Ascending aorta (tissue), 2 donors: ENCODE results near the gene CNTNAP2. TPM values are rescaled to one million over a fixed set of nuclear protein-coding genes. Genes with fewer than 3 reads are reported as not detected.

Experiments
- DNase-seq, 2 donors: peaks; one replicate each; pipeline ENCODE4 v3.0.0-alpha.2; 2019; ENCODE audit warnings: low spot score in 2 of 2
- H3K27ac ChIP-seq, 2 donors: fragments of 200-600 bp; sonication (generic); one replicate each; pipeline ENCODE4 v1.5.1; 2016 to 2017; ENCODE audit warnings: mild to moderate bottlenecking in 1 of 2
- H3K27me3 ChIP-seq: fragments of 200-600 bp; sonication (generic); one replicate; pipeline ENCODE4 v1.5.1; 2017
- H3K36me3 ChIP-seq, 2 donors: fragments of 200-600 bp; sonication (generic); one replicate each; pipeline ENCODE4 v1.5.1; 2016
- H3K4me1 ChIP-seq, 2 donors: fragments of 200-600 bp; sonication (generic); one replicate each; pipeline ENCODE4 v1.5.1; 2016 to 2017; ENCODE audit warnings: mild to moderate bottlenecking in 1 of 2
- H3K4me3 ChIP-seq, 2 donors: fragments of 200-600 bp; sonication (generic); one replicate each; pipeline ENCODE4 v1.5.1; 2016 to 2017; ENCODE audit warnings: mild to moderate bottlenecking in 1 of 2
- H3K9me3 ChIP-seq, 2 donors: fragments of 200-600 bp; sonication (generic); one replicate each; pipeline ENCODE4 v1.5.1; 2016
- intact Hi-C: fragments of 100-400 bp; cut with DNase I; formaldehyde crosslinking; loops from one replicate; pipeline ENCODE4 v1.15.1; 2023
- total RNA-seq: library from RNA; depleted of rRNA; stranded (reverse); fragments of >200 nt; gene quantifications from one replicate; pipeline ENCODE4 v1.1.0, GENCODE V29; 2016
- TF ChIP-seq, protein P1 (sequence below), 3 experiments: fragments of 200-600 bp in 2 of 3; fragments of 450-650 bp in 1 of 3; sonication (generic) in 2 of 3; IDR thresholded peaks; one replicate each; pipeline ENCODE4 v1.5.1; 2016 to 2019; ENCODE audit warnings: antibody characterized with exemption in 3 of 3, mild to moderate bottlenecking in 1 of 3, moderate library complexity in 1 of 3

Gene CNTNAP2
- total RNA-seq, 1 donor from 2014 or later, result not detected

- Histone ChIP-seq H3K4me3 (no peak overlapping the region), H3K36me3 (no peaks in the 10 kb centered on the region), H3K4me1 (no peaks in the 10 kb centered on the region), H3K27ac (no peak overlapping the region), H3K27me3 (no peaks in the 10 kb centered on the region), H3K9me3 (no peaks in the 10 kb centered on the region)
- intact Hi-C loops, result no loop called here
- DNase-seq, result no peak
- TF ChIP-seq, protein P1, sequence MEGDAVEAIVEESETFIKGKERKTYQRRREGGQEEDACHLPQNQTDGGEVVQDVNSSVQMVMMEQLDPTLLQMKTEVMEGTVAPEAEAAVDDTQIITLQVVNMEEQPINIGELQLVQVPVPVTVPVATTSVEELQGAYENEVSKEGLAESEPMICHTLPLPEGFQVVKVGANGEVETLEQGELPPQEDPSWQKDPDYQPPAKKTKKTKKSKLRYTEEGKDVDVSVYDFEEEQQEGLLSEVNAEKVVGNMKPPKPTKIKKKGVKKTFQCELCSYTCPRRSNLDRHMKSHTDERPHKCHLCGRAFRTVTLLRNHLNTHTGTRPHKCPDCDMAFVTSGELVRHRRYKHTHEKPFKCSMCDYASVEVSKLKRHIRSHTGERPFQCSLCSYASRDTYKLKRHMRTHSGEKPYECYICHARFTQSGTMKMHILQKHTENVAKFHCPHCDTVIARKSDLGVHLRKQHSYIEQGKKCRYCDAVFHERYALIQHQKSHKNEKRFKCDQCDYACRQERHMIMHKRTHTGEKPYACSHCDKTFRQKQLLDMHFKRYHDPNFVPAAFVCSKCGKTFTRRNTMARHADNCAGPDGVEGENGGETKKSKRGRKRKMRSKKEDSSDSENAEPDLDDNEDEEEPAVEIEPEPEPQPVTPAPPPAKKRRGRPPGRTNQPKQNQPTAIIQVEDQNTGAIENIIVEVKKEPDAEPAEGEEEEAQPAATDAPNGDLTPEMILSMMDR (IDR thresholded peaks at IDR 0.05), result no peak
Observed at GRCh38 chr7:148146346-148146745, 2029.7 kb downstream of the CNTNAP2 start.

DNA sequence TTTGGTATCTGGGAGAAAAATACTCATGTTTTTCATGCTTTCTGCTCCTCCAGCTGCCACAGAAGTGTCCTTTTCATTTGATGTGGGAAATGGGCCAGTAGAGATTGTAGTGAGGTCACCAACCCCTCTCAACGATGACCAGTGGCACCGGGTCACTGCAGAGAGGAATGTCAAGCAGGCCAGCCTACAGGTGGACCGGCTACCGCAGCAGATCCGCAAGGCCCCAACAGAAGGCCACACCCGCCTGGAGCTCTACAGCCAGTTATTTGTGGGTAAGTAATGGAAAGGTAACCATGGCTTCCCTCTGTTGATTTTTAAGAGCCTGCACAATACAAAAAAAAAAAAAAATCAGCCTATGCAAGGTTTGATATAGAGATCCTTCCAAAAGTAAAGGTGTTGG lies 2030.8 kb downstream of the CNTNAP2 start:
- no peaks in the 10 kb centered on the region for H3K9me3 ChIP-seq
- H3K27ac ChIP-seq, result no peak overlapping the region
- H3K4me3 ChIP-seq, result no peak overlapping the region
- TF ChIP-seq, protein P1 (IDR thresholded peaks at IDR 0.05), result no peak
- no peaks in the 10 kb centered on the region for H3K4me1 ChIP-seq
- intact Hi-C loops, result no loop called here
- H3K36me3 ChIP-seq, result no peaks in the 10 kb centered on the region
- no peaks in the 10 kb centered on the region for H3K27me3 ChIP-seq
- DNase-seq, result no peak

GRCh38 chr7:148148456-148148855 lies 2031.9 kb downstream of the CNTNAP2 start:
- Histone ChIP-seq H3K36me3 (no peaks in the 10 kb centered on the region), H3K27me3 (no peaks in the 10 kb centered on the region), H3K4me3 (no peak overlapping the region), H3K27ac (no peak overlapping the region), H3K9me3 (no peaks in the 10 kb centered on the region), H3K4me1 (no peaks in the 10 kb centered on the region)
- no peak for DNase-seq
- TF ChIP-seq, protein P1 (IDR thresholded peaks at IDR 0.05), result no peak
- intact Hi-C loops, result no loop called here

DNA sequence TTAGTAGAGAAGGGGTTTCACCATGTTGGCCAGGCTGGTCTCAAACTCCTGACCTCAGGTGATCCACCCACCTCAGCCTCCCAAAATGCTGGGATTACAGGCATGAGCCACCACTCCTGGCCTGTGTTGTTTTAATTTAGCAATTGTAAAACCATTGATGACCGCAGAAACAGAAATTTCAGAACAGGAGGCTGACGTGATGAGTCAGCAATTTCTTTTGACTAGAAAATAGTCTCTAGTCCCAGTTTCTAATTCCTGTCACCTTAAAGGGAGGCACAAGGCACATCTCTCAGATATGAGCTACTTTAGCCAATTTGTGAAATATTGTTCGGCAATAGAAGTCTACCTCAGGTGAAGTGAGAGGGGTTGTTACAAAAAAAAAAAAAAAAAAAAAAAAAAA lies 2033.1 kb downstream of the CNTNAP2 start:
- no peak for DNase-seq
- Histone ChIP-seq H3K4me3 (no peak overlapping the region), H3K9me3 (no peaks in the 10 kb centered on the region), H3K36me3 (no peaks in the 10 kb centered on the region), H3K4me1 (no peaks in the 10 kb centered on the region), H3K27me3 (no peaks in the 10 kb centered on the region), H3K27ac (no peak overlapping the region)
- intact Hi-C loops, result no loop called here
- TF ChIP-seq, protein P1 (IDR thresholded peaks at IDR 0.05), result no peak

DNA sequence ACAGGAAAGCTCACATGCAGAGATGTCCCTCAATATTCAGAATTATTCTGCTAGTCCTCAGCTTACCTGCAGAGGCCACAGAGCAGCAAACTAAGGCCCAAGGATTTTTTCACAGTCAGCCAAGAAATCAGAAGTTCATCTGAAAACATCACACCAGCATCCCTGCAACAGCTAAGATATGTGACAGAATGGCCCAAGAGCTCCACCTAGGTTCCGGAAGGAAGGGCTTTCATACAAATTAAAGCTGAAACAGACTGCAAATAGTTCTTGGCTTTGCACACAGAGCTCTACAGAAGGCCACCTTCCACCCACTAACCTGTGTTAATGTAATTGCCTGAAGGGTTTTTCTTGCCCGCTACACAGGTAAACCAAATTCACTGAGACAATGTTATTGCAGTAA lies 2035.2 kb downstream of the CNTNAP2 start:
- Histone ChIP-seq H3K36me3 (no peaks in the 10 kb centered on the region), H3K9me3 (no peaks in the 10 kb centered on the region), H3K4me1 (no peaks in the 10 kb centered on the region), H3K27me3 (no peaks in the 10 kb centered on the region), H3K27ac (no peak overlapping the region), H3K4me3 (no peak overlapping the region)
- intact Hi-C loops, result no loop called here
- DNase-seq, result no peak
- TF ChIP-seq, protein P1 (IDR thresholded peaks at IDR 0.05), result no peak

DNA sequence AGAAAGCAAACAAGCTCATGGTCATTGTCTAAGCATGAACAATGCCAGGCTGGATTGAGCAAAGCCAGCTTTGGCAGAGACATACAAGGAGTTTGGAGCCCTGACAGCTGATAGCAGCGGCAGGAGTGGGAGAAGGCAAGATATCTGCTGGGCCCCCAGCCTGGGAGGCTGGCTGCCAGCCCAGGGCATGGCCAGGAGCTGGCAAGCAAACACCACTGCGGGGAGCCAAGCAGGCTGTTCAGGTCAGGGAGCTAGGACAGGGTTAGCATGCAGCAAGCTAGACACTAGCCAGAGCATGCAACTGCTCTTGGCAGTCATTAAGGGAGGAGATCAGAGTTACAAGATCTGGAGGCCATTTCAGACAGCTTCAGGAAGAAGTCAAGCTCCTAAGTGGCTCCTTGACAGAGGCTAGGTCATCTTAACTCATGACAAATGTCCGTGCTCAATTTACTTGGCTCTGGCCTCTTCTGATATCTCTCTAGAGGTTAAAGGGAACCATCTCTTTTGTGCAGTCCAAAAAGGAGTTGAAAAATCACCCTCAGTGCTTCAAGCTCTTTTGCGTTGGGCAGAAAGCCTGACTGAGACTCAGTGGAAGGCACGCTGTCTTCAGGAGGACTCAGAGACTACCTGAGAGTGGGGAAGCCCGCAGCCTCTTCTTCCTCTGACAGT lies 2037.1 kb downstream of the CNTNAP2 start:
- H3K4me1 ChIP-seq, result no peaks in the 10 kb centered on the region

More for the DNA sequence above, 2037.1 kb downstream of the CNTNAP2 start:
- H3K27ac ChIP-seq, result no peak overlapping the region
- no peaks in the 10 kb centered on the region for H3K27me3 ChIP-seq
- DNase-seq, result no peak
- no peak overlapping the region for H3K4me3 ChIP-seq
- TF ChIP-seq, protein P1 (IDR thresholded peaks at IDR 0.05), result no peak
- no peaks in the 10 kb centered on the region for H3K36me3 ChIP-seq
- intact Hi-C loops, result no loop called here
- no peaks in the 10 kb centered on the region for H3K9me3 ChIP-seq
